Measurements from ENCODE around the gene TBL1X.

The TBL1X gene

DNA sequence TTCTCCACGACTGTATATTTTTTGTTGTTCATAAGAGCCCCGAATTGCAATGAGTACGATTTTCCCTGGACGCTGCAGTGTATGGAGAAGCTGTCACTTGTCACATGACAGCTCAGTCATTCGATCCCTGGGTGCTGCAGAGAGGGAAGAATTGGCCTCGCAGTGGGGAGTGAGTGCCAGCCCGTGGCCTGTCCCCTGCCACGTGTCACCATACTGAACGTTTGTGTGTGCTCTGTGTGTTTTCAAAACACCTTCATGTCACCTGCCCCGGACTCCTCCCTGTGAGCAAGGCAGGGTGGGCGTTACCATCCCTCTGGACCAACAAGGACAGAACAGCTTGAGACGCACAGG lies 77.9 kb downstream of the TBL1X start:
- Histone ChIP-seq H3K9ac (ENCODE audit: low read depth, low read length) (no peak overlapping the region), H3K36me3 (ENCODE audit: control insufficient read depth, insufficient read depth, low read length) (no peaks in the 10 kb centered on the region), H3K4me1 (ENCODE audit: control insufficient read depth, insufficient read depth, low read length) (no peaks in the 10 kb centered on the region), H3K4me3 (ENCODE audit: low read depth, low read length) (no peak overlapping the region), H3K27me3 (ENCODE audit: control insufficient read depth, insufficient read depth, low read length) (no peaks in the 10 kb centered on the region), H3K9me3 (ENCODE audit: control insufficient read depth, insufficient read depth, low read length) (no peaks in the 10 kb centered on the region)

DNA sequence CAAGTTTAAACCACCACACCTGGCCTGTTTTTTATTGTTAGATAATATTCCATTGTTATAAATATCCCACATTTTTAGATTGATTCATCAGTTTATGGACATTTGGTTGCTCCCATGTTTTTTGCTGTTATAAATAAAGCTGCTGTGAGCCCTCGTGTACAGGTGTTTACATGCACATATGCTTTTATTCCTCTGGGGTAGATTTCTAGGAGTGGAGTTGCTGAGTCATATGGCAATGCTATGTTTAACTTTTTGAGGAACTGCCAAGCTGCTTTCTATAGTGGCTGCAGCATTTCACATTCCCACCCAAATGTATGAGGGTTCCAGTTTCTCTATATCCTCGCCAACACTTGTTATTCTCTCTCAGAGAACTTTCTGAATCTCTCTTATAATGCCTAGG lies 90.5 kb downstream of the TBL1X start:
- Histone ChIP-seq H3K36me3 (ENCODE audit: control insufficient read depth, insufficient read depth, low read length) (no peaks in the 10 kb centered on the region), H3K4me1 (ENCODE audit: control insufficient read depth, insufficient read depth, low read length) (no peaks in the 10 kb centered on the region), H3K9me3 (ENCODE audit: control insufficient read depth, insufficient read depth, low read length) (no peaks in the 10 kb centered on the region), H3K9ac (ENCODE audit: low read depth, low read length) (no peak overlapping the region), H3K27me3 (ENCODE audit: control insufficient read depth, insufficient read depth, low read length) (no peaks in the 10 kb centered on the region), H3K4me3 (ENCODE audit: low read depth, low read length) (no peak overlapping the region)

DNA sequence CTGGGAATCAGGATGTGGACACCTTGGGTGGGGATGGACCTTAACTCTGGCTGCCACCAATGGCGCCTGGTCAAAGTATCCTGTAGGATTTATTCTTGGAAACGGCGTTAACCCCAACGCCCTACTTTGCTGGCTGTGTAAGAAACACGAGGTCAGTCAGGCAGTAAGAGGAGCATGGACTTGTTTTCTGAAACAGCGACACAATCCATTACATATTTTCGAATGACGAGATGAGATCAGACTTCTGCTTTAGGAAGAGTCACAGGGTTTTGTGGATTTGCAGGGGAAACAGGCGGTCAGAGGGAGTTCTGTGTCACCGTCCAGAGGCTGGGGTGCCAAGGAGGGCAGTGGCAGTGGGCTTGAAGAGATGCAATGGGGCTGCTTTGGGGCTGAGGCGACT lies 92.2 kb downstream of the TBL1X start:
- Histone ChIP-seq H3K9ac (ENCODE audit: low read depth, low read length) (no peak overlapping the region), H3K9me3 (ENCODE audit: control insufficient read depth, insufficient read depth, low read length) (no peaks in the 10 kb centered on the region), H3K27me3 (ENCODE audit: control insufficient read depth, insufficient read depth, low read length) (no peaks in the 10 kb centered on the region), H3K4me3 (ENCODE audit: low read depth, low read length) (no peak overlapping the region), H3K36me3 (ENCODE audit: control insufficient read depth, insufficient read depth, low read length) (peaks cover 2% of the 10 kb centered on the region), H3K4me1 (ENCODE audit: control insufficient read depth, insufficient read depth, low read length) (no peaks in the 10 kb centered on the region)

DNA sequence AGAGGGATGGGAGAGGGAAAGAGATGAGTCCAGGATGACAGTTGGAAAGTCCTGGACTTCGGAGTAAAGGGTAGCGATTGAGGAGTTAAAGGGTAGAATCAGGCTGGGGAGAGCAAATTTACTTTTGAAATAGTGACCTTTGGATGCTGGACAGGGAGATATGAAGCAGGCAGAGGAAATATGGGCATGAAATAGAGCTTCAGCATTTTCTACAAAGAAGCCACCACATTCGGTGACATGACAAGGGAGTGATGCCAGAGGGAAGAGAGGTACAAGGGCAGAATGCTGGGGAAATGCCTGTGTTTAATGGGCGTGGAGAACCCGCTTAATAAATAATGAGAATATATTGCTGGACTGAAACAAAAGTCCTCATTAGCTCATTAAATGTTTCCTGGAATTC lies 92.7 kb downstream of the TBL1X start:
- no peak overlapping the region for H3K9ac ChIP-seq (ENCODE audit: low read depth, low read length)
- no peaks in the 10 kb centered on the region for H3K4me1 ChIP-seq (ENCODE audit: control insufficient read depth, insufficient read depth, low read length)
- H3K9me3 ChIP-seq (ENCODE audit: control insufficient read depth, insufficient read depth, low read length): no peaks in the 10 kb centered on the region
- peaks cover 2% of the 10 kb centered on the region for H3K36me3 ChIP-seq (ENCODE audit: control insufficient read depth, insufficient read depth, low read length)
- H3K27me3 ChIP-seq (ENCODE audit: control insufficient read depth, insufficient read depth, low read length): no peaks in the 10 kb centered on the region
- no peak overlapping the region for H3K4me3 ChIP-seq (ENCODE audit: low read depth, low read length)

DNA sequence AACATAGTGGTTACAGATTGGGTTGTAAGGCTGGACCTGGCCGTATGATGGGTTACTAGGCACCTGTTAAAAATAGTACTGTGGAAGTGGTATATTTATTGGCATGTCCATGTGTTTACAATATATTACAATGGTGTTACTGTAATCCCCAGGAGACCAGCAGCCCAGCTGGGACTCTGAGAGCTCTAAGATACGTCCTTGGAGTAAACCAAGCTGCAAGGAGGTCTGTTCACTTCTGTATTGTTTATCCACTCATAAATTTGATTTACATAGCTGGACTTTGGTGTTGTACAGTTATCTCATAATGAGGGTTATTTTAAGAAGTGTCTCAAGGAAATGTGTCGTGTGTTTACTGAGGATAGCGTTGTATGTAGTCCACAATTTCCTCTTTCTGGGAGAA lies 93.8 kb downstream of the TBL1X start:
- Histone ChIP-seq H3K27me3 (ENCODE audit: control insufficient read depth, insufficient read depth, low read length) (no peaks in the 10 kb centered on the region), H3K9me3 (ENCODE audit: control insufficient read depth, insufficient read depth, low read length) (no peaks in the 10 kb centered on the region), H3K9ac (ENCODE audit: low read depth, low read length) (no peak overlapping the region), H3K4me3 (ENCODE audit: low read depth, low read length) (no peak overlapping the region), H3K4me1 (ENCODE audit: control insufficient read depth, insufficient read depth, low read length) (no peaks in the 10 kb centered on the region), H3K36me3 (ENCODE audit: control insufficient read depth, insufficient read depth, low read length) (peaks cover 2% of the 10 kb centered on the region)

DNA sequence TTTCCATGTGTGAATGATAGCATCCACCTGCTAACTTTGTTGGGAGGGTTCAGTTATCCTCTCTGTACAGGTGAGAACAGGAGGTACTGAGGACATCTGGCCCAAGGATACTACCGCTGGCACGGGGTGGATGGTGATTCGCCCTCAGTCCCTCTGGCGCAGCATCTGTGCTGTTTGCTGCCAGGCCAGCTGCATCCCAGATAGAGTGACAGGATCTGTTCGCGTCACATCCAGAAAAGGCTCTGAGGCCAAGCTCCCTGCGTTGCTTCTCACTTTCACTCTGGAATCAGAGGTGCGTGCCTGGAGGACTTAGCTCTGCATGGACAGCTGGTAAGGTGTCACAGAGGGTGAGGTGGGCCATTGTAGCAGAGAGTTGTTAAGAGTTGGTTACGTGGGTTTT lies 95.4 kb downstream of the TBL1X start:
- Histone ChIP-seq H3K9me3 (ENCODE audit: control insufficient read depth, insufficient read depth, low read length) (no peaks in the 10 kb centered on the region), H3K36me3 (ENCODE audit: control insufficient read depth, insufficient read depth, low read length) (peaks cover 2% of the 10 kb centered on the region)

DNA sequence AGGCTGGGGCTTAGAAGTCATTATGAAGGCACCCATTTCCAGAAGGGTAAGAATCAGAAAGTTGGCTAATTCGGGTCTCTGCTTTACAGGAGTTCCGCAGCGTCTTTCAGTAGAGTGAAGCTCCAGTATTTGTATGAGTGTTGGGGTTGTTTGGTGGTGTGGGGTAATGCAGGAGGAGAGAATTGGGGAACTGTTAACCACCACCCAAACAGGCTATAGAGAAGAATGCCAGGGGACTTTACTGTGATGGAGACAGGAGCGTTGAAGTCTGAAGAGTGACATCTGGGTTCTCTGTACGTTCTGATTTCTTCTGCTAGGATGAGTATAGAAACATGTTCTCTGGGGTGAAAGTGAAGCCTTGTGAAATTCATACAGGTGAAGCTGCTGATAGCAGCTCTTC lies 96.3 kb downstream of the TBL1X start:
- H3K4me1 ChIP-seq (ENCODE audit: control insufficient read depth, insufficient read depth, low read length): no peaks in the 10 kb centered on the region

More for the DNA sequence above, 95.4 kb downstream of the TBL1X start:
- Histone ChIP-seq H3K4me3 (ENCODE audit: low read depth, low read length) (no peak overlapping the region), H3K4me1 (ENCODE audit: control insufficient read depth, insufficient read depth, low read length) (no peaks in the 10 kb centered on the region), H3K9ac (ENCODE audit: low read depth, low read length) (no peak overlapping the region), H3K27me3 (ENCODE audit: control insufficient read depth, insufficient read depth, low read length) (no peaks in the 10 kb centered on the region)

DNA sequence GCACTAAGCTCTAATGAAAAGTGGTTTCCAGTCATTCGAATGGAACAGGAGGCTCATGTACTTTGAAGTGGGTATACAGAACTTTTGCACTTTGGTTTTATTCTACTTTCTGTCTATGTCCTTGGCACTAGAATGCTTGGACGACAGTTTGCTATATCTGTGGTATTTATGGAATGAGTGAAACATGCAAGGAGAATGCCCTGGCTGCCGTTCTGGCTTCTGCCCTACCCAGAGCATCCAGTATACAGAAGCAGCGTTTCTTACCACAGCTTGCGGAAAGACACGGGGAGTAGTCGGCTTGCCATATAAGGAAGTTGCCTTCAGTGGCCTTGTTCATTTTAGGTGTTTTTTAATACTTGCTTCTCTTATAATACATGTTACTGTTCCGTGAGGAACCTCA lies 98.0 kb downstream of the TBL1X start:
- no peak overlapping the region for H3K9ac ChIP-seq (ENCODE audit: low read depth, low read length)
- peaks cover 2% of the 10 kb centered on the region for H3K36me3 ChIP-seq (ENCODE audit: control insufficient read depth, insufficient read depth, low read length)
- no peaks in the 10 kb centered on the region for H3K27me3 ChIP-seq (ENCODE audit: control insufficient read depth, insufficient read depth, low read length)
- no peak overlapping the region for H3K4me3 ChIP-seq (ENCODE audit: low read depth, low read length)
- no peaks in the 10 kb centered on the region for H3K4me1 ChIP-seq (ENCODE audit: control insufficient read depth, insufficient read depth, low read length)
- no peaks in the 10 kb centered on the region for H3K9me3 ChIP-seq (ENCODE audit: control insufficient read depth, insufficient read depth, low read length)

More for the DNA sequence above, 96.3 kb downstream of the TBL1X start:
- Histone ChIP-seq H3K36me3 (ENCODE audit: control insufficient read depth, insufficient read depth, low read length) (peaks cover 2% of the 10 kb centered on the region), H3K9me3 (ENCODE audit: control insufficient read depth, insufficient read depth, low read length) (no peaks in the 10 kb centered on the region), H3K27me3 (ENCODE audit: control insufficient read depth, insufficient read depth, low read length) (no peaks in the 10 kb centered on the region), H3K9ac (ENCODE audit: low read depth, low read length) (no peak overlapping the region), H3K4me3 (ENCODE audit: low read depth, low read length) (no peak overlapping the region)

DNA sequence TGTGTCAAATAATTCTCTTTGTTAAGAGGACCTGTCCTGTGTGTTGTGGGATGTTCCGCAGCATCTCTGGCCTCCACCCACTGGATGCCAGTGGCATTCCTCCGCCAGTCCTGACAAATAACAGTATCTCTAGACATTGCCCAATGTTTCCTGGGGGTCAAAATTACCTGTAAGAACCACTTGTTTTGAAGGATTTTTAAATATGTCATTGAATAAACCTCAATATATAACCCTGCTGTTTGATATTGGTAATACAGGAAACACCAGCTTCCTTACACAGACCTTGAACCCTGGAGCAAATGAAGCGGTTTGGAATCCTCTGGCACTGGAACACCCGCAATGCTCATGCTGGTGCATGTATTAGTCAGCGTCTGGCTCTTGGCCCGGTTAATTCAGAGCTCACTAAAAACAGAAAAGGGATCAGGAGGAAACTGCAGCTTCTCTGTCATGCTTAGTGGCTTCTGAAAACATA lies 101.3 kb downstream of the TBL1X start:
- H3K27me3 ChIP-seq (ENCODE audit: control insufficient read depth, insufficient read depth, low read length): no peaks in the 10 kb centered on the region
- no peaks in the 10 kb centered on the region for H3K9me3 ChIP-seq (ENCODE audit: control insufficient read depth, insufficient read depth, low read length)
- no peak overlapping the region for H3K4me3 ChIP-seq (ENCODE audit: low read depth, low read length)
- H3K9ac ChIP-seq (ENCODE audit: low read depth, low read length): no peak overlapping the region
- no peaks in the 10 kb centered on the region for H3K36me3 ChIP-seq (ENCODE audit: control insufficient read depth, insufficient read depth, low read length)
- H3K4me1 ChIP-seq (ENCODE audit: control insufficient read depth, insufficient read depth, low read length): no peaks in the 10 kb centered on the region

DNA sequence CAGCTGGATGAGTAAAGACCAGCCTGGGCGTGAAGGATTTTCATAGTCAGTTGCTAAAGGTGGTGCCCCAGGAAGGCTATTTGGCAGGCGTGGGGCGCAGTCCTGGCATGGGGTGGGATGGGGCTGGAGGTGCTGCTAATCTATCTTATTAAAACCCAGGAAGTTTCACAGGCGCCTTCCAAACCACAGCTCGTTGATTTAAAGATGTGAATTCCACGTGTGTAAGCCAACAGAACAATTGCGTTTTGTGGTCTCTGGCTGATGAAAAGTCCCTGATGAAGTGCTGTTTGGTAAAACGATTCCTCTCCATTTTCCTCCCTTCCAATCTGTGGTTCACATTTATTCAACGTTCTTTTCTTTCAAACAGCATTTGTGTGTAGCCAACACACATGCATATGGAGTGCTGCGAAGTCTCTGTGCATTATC lies 105.0 kb downstream of the TBL1X start:
- H3K36me3 ChIP-seq (ENCODE audit: control insufficient read depth, insufficient read depth, low read length): no peaks in the 10 kb centered on the region
- peaks cover 15% of the 10 kb centered on the region for H3K4me1 ChIP-seq (ENCODE audit: control insufficient read depth, insufficient read depth, low read length)
- H3K27me3 ChIP-seq (ENCODE audit: control insufficient read depth, insufficient read depth, low read length): no peaks in the 10 kb centered on the region
- H3K9me3 ChIP-seq (ENCODE audit: control insufficient read depth, insufficient read depth, low read length): no peaks in the 10 kb centered on the region
- no peak overlapping the region for H3K4me3 ChIP-seq (ENCODE audit: low read depth, low read length)
- no peak overlapping the region for H3K9ac ChIP-seq (ENCODE audit: low read depth, low read length)

DNA sequence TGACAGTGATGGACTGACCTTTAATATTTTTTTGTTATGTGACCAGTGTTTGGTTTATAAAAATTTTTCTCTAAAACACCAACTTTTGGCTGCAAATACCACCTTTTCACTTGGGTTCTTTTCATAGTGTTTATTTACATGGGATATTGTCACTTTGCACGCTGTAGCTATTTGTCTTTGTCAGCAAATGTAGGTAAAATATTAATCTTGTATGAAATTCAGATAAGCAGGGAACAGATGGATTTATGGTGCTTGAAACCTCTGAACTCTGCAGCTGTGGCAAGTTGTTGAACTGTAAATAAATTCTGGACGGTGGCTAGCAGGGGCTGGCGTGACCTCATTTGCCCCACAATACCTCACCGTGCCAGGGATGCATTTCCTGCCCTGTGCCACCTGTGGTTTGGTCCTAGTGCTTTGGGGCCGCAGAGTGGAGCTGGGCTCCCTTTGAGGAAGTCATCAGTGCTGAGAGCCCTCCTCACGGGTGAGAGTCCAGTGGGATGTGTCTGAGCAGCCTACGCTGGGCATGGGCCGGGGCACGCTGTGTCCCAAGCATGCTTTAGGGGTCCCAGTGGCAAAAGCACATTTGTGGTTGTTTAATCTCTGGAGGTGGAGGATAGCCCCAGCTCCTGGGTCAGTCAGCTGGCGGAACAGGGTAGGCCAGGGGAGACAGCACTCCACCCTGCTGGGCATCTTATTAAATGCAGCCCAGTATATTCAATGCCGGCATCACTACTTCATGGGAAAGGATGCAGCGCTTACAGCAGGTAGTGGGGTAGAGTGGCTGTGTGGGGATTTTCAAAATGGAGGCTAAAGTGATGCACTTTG lies 108.6 kb downstream of the TBL1X start:
- no peaks in the 10 kb centered on the region for H3K36me3 ChIP-seq (ENCODE audit: control insufficient read depth, insufficient read depth, low read length)
- no peaks in the 10 kb centered on the region for H3K27me3 ChIP-seq (ENCODE audit: control insufficient read depth, insufficient read depth, low read length)
- H3K9me3 ChIP-seq (ENCODE audit: control insufficient read depth, insufficient read depth, low read length): no peaks in the 10 kb centered on the region
- no peak overlapping the region for H3K4me3 ChIP-seq (ENCODE audit: low read depth, low read length)
- no peak overlapping the region for H3K9ac ChIP-seq (ENCODE audit: low read depth, low read length)
- peaks cover 15% of the 10 kb centered on the region for H3K4me1 ChIP-seq (ENCODE audit: control insufficient read depth, insufficient read depth, low read length)

DNA sequence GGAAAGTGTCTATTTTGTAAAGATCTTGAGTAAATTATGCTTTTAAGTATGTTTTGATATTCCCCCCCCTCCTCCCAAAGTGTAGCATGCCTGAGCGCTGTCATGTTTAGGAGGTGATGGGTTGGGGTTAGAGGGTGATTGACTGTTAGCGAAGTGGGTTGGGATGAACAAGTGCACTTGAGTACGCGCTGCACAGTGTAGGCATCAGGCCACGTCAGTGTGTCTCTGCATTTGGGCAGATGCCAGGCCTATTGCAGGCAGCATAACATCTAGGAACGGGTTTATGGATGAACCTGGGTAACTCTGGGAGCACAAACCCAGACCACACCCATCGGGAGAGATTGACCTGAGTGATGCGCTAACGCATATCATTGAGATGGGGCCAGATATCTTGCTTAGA lies 111.2 kb downstream of the TBL1X start:
- no peaks in the 10 kb centered on the region for H3K27me3 ChIP-seq (ENCODE audit: control insufficient read depth, insufficient read depth, low read length)
- H3K4me3 ChIP-seq (ENCODE audit: low read depth, low read length): no peak overlapping the region
- no peaks in the 10 kb centered on the region for H3K9me3 ChIP-seq (ENCODE audit: control insufficient read depth, insufficient read depth, low read length)
- no peak overlapping the region for H3K9ac ChIP-seq (ENCODE audit: low read depth, low read length)
- peaks cover 15% of the 10 kb centered on the region for H3K4me1 ChIP-seq (ENCODE audit: control insufficient read depth, insufficient read depth, low read length)
- H3K36me3 ChIP-seq (ENCODE audit: control insufficient read depth, insufficient read depth, low read length): no peaks in the 10 kb centered on the region
